HTR-8/SVneo (cell line): ENCODE results near the gene MAL.

Experiments used
- DNase-seq: peaks from one replicate; pipeline ENCODE4 v3.0.0; 2011; ENCODE audit warnings: low spot score, mixed read lengths; ENCODE audit not compliant: insufficient read length
- FAIRE-seq: peaks from 2 replicates; lab custom pipeline; 2011; peaks lifted over from hg19 to GRCh38; lab: Jason Lieb, UNC

The MAL gene

GRCh38 chr2:95013726-95014125, 11.8 kb upstream of the MAL start:
- DNase-seq (no peak), FAIRE-seq (no peak)

- no peak for FAIRE-seq
- no peak for DNase-seq
Measured at GRCh38 chr2:95014126-95014708, 11.3 kb upstream of the MAL start.

GRCh38 chr2:95015261-95015912, 10.1 kb upstream of the MAL start:
- FAIRE-seq (no peak), DNase-seq (no peak)

DNA sequence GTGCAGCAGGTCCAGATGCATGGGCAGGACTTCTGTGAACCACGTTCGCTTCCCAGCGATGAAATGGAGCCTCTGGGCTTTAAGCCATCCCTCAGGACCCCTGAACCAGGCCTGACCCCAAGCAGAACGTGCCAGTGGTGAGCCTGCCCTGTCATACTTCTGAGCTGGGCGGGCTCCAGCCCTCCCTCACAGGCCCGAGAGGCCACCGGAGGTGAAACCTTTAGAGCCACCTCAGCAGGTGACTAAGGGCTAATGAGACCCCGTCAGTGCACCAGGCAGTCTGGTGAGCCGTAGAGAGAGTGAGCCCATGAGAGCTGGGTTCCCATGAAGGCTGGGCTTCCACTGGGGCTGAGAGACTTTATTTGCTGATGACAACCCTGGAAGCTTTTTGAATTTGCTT, 8.9 kb upstream of the MAL start:
- FAIRE-seq = no peak
- no peak for DNase-seq

- FAIRE-seq (no peak), DNase-seq (no peak)
Measured at GRCh38 chr2:95017071-95017501, 8.4 kb upstream of the MAL start.

GRCh38 chr2:95017836-95018235, 7.7 kb upstream of the MAL start:
- FAIRE-seq = no peak

DNA sequence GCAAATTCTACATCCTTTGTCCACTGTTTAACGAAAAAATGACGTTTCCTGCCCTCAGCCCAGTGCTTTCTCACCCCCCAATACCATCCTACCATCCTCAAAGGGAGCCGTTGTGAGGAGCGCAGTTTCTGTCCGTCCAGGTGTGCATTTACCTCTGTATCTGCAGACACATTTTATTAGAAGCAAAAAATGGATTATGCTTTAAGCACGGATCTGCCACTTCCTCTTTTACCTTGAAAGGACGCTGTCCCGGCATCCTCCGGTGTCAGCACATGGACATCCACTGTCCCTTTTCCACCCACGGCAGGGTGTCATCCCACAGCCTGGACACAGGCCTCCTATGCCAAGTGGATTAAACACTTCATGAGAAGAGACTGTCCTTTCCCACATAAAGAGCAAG, 7.2 kb upstream of the MAL start:
- no peak for FAIRE-seq
- no peak for DNase-seq

More at GRCh38 chr2:95017836-95018235, 7.7 kb upstream of the MAL start:
- DNase-seq = no peak

- FAIRE-seq (no peak), DNase-seq (no peak)
Measured at GRCh38 chr2:95018861-95019550, 6.5 kb upstream of the MAL start.

GRCh38 chr2:95019572-95019971, 5.9 kb upstream of the MAL start:
- FAIRE-seq (no peak), DNase-seq (no peak)

- DNase-seq (no peak), FAIRE-seq (peak; percentile 31)
Measured at GRCh38 chr2:95020275-95021022, 5.1 kb upstream of the MAL start.

DNA sequence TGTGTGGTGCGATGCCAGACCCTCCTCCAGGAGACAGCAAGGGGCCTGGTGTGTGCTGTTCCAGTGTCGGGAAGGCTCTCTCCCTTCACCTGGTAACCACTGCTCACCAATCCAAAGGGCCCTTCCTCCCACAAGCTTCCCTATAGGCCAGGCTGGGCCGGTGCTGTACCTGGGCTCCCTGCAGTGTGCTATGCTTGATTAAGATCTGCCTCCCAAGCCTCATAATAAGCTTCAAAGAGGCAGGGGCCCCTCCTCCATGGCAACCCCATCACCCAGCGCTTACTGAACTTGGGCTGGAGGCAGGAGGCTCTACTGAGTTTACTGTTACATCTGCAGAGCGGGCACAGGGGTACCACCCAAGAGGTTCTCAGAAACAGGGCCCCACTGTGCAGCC, 4.5 kb upstream of the MAL start:
- FAIRE-seq (no peak), DNase-seq (no peak)

DNA sequence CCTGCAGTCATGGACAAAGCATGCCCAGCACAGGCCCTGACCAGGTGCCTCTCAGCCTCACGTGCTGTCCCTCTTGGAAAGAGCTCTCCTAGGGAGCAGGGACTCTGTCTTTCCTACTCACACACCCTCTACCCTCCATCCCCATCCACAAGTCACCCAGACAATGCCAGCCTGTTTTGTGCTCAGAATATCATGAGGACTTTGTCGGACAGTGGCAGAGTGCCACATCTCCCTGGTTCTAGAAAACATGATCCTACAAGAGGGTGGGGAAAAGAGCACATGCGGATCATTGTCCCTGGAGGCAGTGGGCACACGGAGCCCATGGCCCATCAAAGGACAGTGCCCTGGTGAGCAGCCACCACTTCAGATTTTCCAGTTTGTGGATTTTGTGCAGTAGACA, 3.7 kb upstream of the MAL start:
- DNase-seq (no peak), FAIRE-seq (no peak)

DNA sequence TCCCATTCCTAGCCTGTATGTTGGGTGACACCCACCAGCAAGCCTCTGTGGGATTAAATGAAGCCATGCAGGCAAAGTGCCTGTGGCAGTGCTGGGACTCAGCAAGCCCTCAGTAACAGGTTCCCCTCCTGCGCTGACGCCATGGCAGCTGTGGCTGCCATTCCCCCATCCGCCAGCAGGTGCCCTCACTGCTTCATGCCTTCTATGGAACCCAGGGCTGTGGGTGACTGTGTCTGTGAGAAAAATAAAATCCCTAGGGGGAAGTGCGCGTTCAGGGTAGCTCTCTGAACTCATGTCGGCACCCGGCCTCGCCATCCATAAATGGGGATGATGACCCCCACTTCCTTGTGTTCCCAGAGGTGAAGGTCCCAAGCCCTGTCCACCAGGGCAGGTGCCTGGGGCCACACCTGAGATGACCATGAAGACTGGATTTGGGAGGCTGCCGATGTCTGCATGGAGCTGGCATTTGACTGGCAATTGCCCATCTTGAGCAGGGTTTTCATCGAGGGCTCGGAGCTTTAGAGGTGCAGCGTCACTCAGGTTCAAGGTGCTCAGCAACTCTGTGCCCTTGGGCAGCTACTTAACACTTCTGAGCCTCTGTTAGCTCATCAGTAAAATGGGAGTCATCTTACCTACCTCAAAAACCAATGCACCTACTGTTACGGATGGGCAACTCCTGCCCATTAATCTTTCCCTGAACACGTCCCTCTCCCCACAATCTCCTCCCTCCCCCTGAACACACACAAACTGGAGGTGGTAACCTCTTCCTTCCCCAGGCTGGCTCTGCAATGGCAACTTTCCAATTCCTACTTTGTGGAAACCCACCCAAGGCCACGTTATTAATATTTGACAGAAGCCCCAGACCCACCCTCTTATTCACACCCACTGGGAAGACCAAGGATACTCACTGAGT, 2.9 kb upstream of the MAL start:
- DNase-seq (peak; percentile 88), FAIRE-seq (peak; percentile 96)

DNA sequence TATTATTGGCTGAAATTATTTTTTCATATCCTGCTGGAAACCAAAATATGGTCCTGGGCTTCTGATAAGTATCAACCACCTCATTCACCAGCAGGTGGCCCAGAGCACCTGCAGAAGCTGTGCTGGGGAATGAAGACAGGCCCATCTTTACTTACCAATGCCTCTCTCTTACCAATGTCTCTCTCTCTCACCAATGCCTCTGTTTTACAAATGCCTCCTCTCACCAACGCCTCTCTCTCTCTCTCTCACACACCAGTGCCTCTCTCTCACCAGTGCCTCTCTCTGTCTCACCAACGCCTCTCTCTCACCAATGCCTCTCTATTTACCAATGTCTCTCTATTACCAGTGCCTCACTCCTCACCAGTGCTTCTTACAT, 2.3 kb upstream of the MAL start:
- no peak for FAIRE-seq
- no peak for DNase-seq

DNA sequence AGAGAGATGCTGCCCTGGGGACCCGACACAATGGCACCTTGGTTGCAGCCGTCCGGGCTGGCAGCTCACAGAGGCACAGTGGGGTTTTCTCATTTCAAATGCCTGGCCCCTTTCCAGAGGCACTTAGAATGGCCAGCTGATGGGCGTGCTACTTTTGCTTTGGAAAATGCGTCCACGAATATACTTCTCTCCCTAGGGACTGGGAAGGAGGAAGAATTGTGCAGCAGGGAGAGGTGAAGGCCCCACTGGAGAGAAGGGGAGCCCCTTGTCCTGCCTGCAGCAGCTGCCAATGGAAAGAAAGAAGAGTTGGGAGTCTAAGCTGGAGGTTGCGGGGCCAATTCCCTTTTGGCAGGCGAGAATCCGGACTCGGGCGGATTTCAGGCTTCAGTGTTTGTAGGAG, 1.1 kb upstream of the MAL start:
- FAIRE-seq (no peak), DNase-seq (no peak)

- no peak for DNase-seq
- no peak for FAIRE-seq
Measured at GRCh38 chr2:95024960-95025405, 525 bp upstream of the MAL start.

DNA sequence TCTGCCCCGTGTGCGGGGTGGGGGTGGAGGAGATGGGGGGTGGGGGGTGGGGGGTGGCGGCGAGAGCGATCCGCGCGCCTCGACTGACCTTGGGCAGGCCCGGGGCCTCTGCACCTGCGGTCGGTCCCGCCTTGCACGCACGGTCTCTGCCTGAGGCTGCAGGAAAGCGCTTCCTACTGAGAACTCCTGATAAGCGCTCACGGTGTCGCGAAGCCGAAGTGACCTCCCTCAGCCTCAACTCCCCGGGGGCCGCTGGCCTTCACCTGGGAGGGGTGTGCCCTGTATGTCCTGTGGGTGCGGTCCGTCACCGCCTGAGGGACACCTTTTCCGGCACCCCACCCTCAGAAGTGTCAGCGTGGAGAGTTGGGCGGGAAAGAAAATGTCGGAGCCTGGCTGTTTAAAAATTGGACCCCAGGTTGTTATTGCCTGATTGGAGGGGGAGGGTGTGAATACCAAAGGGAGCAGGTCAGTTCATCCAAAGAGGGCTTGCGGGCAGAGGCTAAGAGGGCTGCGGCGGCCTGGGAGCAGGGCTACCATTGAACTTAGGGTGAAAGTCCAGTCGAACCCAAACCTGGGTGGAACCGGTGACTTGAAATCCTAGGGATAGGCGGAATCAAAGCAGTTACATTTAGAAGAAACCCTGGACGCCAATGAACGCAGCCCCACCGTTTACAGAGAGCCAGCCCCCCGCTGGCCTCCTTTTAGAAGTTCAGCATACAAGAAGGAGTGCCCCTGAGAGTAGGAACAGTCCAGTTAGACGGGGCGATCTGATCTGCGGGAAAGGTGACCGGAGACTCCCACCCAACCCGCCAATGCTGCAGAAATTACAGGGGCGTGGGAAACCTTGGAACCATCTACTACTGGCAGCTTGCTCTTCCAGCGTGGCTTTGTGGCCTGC, 1.2 kb downstream of the MAL start:
- no peak for FAIRE-seq
- no peak for DNase-seq

- no peak for FAIRE-seq
Measured at GRCh38 chr2:95027369-95027720, 1.8 kb downstream of the MAL start.

GRCh38 chr2:95029898-95030341, 4.4 kb downstream of the MAL start:
- FAIRE-seq (peak; percentile 23), DNase-seq (no peak)

More at GRCh38 chr2:95027369-95027720, 1.8 kb downstream of the MAL start:
- DNase-seq = no peak
